Gastroesophageal sphincter (tissue), 3 donors: ENCODE results near the gene ACSM2B.
"Not testable (repeated sequence)": the region's sequence is repeated elsewhere in the genome, so short reads cannot be mapped to it uniquely, and the experiment has no call there.

ENCODE experiments used
- POLR2A ChIP-seq, 2 donors: fragments of 450-650 bp; IDR thresholded peaks; one replicate each; pipeline ENCODE4 v1.6.1; 2017; ENCODE audit warnings: antibody characterized with exemption in 2 of 2, mild to moderate bottlenecking in 2 of 2, moderate library complexity in 1 of 2
- POLR2AphosphoS5 ChIP-seq: sonication (generic); formaldehyde crosslinking; IDR thresholded peaks from one replicate; pipeline ENCODE4 v1.6.1; 2017; ENCODE audit warnings: antibody characterized with exemption
- TF ChIP-seq, protein P1 (sequence below), 4 experiments: fragments of 200-600 bp in 2 of 4; fragments of 450-650 bp in 2 of 4; sonication (generic) in 1 of 4; IDR thresholded peaks; one replicate each; pipeline ENCODE4 v1.5.1; 2017 to 2019; ENCODE audit warnings: antibody characterized with exemption in 4 of 4, mild to moderate bottlenecking in 2 of 4, moderate library complexity in 2 of 4

DNA sequence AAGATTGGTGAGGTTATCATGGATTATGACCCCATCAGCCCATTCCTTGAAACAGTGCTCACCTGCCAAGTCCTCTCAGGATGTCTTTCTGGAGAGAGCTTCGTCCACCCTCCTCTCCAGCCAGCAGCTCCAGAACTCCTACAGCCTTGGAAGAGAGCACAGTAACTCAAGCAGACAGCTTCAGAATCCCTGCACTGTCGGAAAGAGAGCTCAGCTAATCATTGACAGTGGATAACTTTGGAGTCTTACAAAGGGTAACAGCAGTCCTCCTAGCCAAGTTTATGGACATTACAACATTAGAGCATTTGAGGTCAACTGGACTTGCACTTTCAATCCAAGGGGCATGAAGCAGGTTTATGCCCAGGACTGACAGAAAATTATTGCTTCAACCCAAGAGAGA lies at the start of gene ACSM2B:
- TF ChIP-seq, protein P1, sequence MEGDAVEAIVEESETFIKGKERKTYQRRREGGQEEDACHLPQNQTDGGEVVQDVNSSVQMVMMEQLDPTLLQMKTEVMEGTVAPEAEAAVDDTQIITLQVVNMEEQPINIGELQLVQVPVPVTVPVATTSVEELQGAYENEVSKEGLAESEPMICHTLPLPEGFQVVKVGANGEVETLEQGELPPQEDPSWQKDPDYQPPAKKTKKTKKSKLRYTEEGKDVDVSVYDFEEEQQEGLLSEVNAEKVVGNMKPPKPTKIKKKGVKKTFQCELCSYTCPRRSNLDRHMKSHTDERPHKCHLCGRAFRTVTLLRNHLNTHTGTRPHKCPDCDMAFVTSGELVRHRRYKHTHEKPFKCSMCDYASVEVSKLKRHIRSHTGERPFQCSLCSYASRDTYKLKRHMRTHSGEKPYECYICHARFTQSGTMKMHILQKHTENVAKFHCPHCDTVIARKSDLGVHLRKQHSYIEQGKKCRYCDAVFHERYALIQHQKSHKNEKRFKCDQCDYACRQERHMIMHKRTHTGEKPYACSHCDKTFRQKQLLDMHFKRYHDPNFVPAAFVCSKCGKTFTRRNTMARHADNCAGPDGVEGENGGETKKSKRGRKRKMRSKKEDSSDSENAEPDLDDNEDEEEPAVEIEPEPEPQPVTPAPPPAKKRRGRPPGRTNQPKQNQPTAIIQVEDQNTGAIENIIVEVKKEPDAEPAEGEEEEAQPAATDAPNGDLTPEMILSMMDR (IDR thresholded peaks at IDR 0.05): not testable (repeated sequence)
- not testable (repeated sequence) for TF ChIP-seq POLR2A (IDR thresholded peaks at IDR 0.05); POLR2AphosphoS5
